Activated naive CD8-positive, alpha-beta T cell treated with anti-CD3 and anti-CD28 coated beads, Interleukin-2, amount 50 U/mL, for 24 hours (primary cell): Measurements from ENCODE around the gene NSD2.

Experiments used
- ATAC-seq: fragments of 150-1000 bp; cut with Tn5 transposase; one replicate; pipeline ENCODE4 v1.10.0; 2021
- DNase-seq: peaks from one replicate; pipeline ENCODE4 v3.0.0; 2021
- H3K27ac Mint-ChIP-seq: one replicate; pipeline ENCODE4 v1.8.0; 2021; ENCODE audit warnings: mild to moderate bottlenecking, mixed read lengths
- H3K27me3 Mint-ChIP-seq: one replicate; pipeline ENCODE4 v1.8.0; 2021; ENCODE audit warnings: mixed read lengths
- H3K36me3 Mint-ChIP-seq: one replicate; pipeline ENCODE4 v1.8.0; 2021; ENCODE audit warnings: low read depth, mixed read lengths
- H3K4me1 Mint-ChIP-seq: one replicate; pipeline ENCODE4 v1.8.0; 2021; ENCODE audit warnings: mixed read lengths
- H3K4me3 Mint-ChIP-seq: one replicate; pipeline ENCODE4 v1.8.0; 2021; ENCODE audit warnings: mild to moderate bottlenecking, moderate library complexity, mixed read lengths
- H3K9me3 Mint-ChIP-seq: one replicate; pipeline ENCODE4 v1.8.0; 2021; ENCODE audit warnings: mixed read lengths

The NSD2 gene

GRCh38 chr4:1852904-1853623 is 18.1 kb upstream of the NSD2 start:
- Mint-ChIP-seq H3K4me3 (peak overlapping the region; percentile 21), H3K27me3 (no peaks in the 10 kb centered on the region), H3K36me3 (peaks cover 15% of the 10 kb centered on the region), H3K27ac (no peak overlapping the region), H3K4me1 (peaks cover 44% of the 10 kb centered on the region), H3K9me3 (no peaks in the 10 kb centered on the region)
- no peak for ATAC-seq
- DNase-seq, result no peak

- peaks cover 44% of the 10 kb centered on the region for H3K4me1 Mint-ChIP-seq
- H3K4me3 Mint-ChIP-seq, result peak overlapping the region; percentile 85
- ATAC-seq (no peak), DNase-seq (no peak)
- peak overlapping the region; percentile 54 for H3K27ac Mint-ChIP-seq
- H3K36me3 Mint-ChIP-seq, result peaks cover 13% of the 10 kb centered on the region
- no peaks in the 10 kb centered on the region for H3K9me3 Mint-ChIP-seq
- H3K27me3 Mint-ChIP-seq, result no peaks in the 10 kb centered on the region
Observed at GRCh38 chr4:1854752-1855151, 16.4 kb upstream of the NSD2 start.

- Mint-ChIP-seq H3K27me3 (no peaks in the 10 kb centered on the region), H3K4me1 (peaks cover 41% of the 10 kb centered on the region), H3K9me3 (no peaks in the 10 kb centered on the region), H3K4me3 (peak overlapping the region; percentile 85), H3K36me3 (peaks cover 13% of the 10 kb centered on the region), H3K27ac (peak overlapping the region; percentile 54)
- peak; percentile 12 for ATAC-seq
- DNase-seq, result peak; percentile 27
Observed at GRCh38 chr4:1855333-1856070, 15.7 kb upstream of the NSD2 start.

- Mint-ChIP-seq H3K36me3 (peaks cover 9% of the 10 kb centered on the region), H3K4me1 (peaks cover 37% of the 10 kb centered on the region), H3K9me3 (no peaks in the 10 kb centered on the region), H3K27me3 (no peaks in the 10 kb centered on the region), H3K27ac (peak within 1 kb of the TSS; percentile 65), H3K4me3 (peak within 1 kb of the TSS; percentile 85)
- DNase-seq (peak; percentile 93), ATAC-seq (peak; percentile 96)
Observed at GRCh38 chr4:1856071-1856942, 14.9 kb upstream of the NSD2 start, which contains the start of gene LETM1. LETM1 (minus strand) TSS chr4:1856156; CDS start chr4:1855950, 206 bp downstream.

- no peaks in the 10 kb centered on the region for H3K9me3 Mint-ChIP-seq
- no peak for ATAC-seq
- H3K36me3 Mint-ChIP-seq, result peaks cover 6% of the 10 kb centered on the region
- peak overlapping the region; percentile 60 for H3K27ac Mint-ChIP-seq
- no peaks in the 10 kb centered on the region for H3K27me3 Mint-ChIP-seq
- H3K4me1 Mint-ChIP-seq, result peaks cover 39% of the 10 kb centered on the region
- no peak for DNase-seq
- H3K4me3 Mint-ChIP-seq, result peak overlapping the region; percentile 83
Observed at GRCh38 chr4:1856943-1857699, 14.1 kb upstream of the NSD2 start.

GRCh38 chr4:1857931-1858330 is 13.3 kb upstream of the NSD2 start:
- Mint-ChIP-seq H3K27me3 (no peaks in the 10 kb centered on the region), H3K9me3 (no peaks in the 10 kb centered on the region), H3K36me3 (peaks cover 6% of the 10 kb centered on the region), H3K4me3 (peak overlapping the region; percentile 83), H3K4me1 (peaks cover 36% of the 10 kb centered on the region), H3K27ac (no peak overlapping the region)
- ATAC-seq (no peak), DNase-seq (no peak)

GRCh38 chr4:1859389-1859753 is 11.8 kb upstream of the NSD2 start:
- Mint-ChIP-seq H3K27me3 (no peaks in the 10 kb centered on the region), H3K4me3 (no peak overlapping the region), H3K27ac (no peak overlapping the region), H3K36me3 (no peaks in the 10 kb centered on the region), H3K9me3 (no peaks in the 10 kb centered on the region), H3K4me1 (peaks cover 33% of the 10 kb centered on the region)
- ATAC-seq, result no peak
- no peak for DNase-seq

GRCh38 chr4:1862055-1862911 is 8.9 kb upstream of the NSD2 start:
- DNase-seq, result peak; percentile 46
- Mint-ChIP-seq H3K27ac (peak overlapping the region; percentile 67), H3K4me1 (peaks cover 25% of the 10 kb centered on the region), H3K36me3 (no peaks in the 10 kb centered on the region), H3K4me3 (peak overlapping the region; percentile 63), H3K27me3 (no peaks in the 10 kb centered on the region), H3K9me3 (no peaks in the 10 kb centered on the region)
- peak; percentile 44 for ATAC-seq

- Mint-ChIP-seq H3K27ac (peak overlapping the region; percentile 67), H3K36me3 (no peaks in the 10 kb centered on the region)
Observed at GRCh38 chr4:1862961-1863296, 8.3 kb upstream of the NSD2 start.

GRCh38 chr4:1863297-1864033 is 7.7 kb upstream of the NSD2 start:
- Mint-ChIP-seq H3K27ac (peak overlapping the region; percentile 67), H3K4me3 (peak overlapping the region; percentile 57)

More at GRCh38 chr4:1862961-1863296, 8.3 kb upstream of the NSD2 start:
- Mint-ChIP-seq H3K4me1 (peaks cover 21% of the 10 kb centered on the region), H3K4me3 (peak overlapping the region; percentile 57), H3K27me3 (no peaks in the 10 kb centered on the region), H3K9me3 (no peaks in the 10 kb centered on the region)
- ATAC-seq, result no peak
- no peak for DNase-seq

GRCh38 chr4:1864076-1865008 is 6.9 kb upstream of the NSD2 start:
- H3K36me3 Mint-ChIP-seq, result no peaks in the 10 kb centered on the region
- no peaks in the 10 kb centered on the region for H3K27me3 Mint-ChIP-seq
- DNase-seq (no peak), ATAC-seq (no peak)
- H3K4me3 Mint-ChIP-seq, result no peak overlapping the region
- H3K4me1 Mint-ChIP-seq, result peaks cover 21% of the 10 kb centered on the region
- no peak overlapping the region for H3K27ac Mint-ChIP-seq
- H3K9me3 Mint-ChIP-seq, result no peaks in the 10 kb centered on the region

More at GRCh38 chr4:1863297-1864033, 7.7 kb upstream of the NSD2 start:
- DNase-seq (no peak), ATAC-seq (no peak)
- Mint-ChIP-seq H3K36me3 (no peaks in the 10 kb centered on the region), H3K9me3 (no peaks in the 10 kb centered on the region), H3K27me3 (no peaks in the 10 kb centered on the region), H3K4me1 (peaks cover 21% of the 10 kb centered on the region)

GRCh38 chr4:1866189-1866661 is 5.0 kb upstream of the NSD2 start:
- DNase-seq (no peak), ATAC-seq (no peak)
- no peaks in the 10 kb centered on the region for H3K9me3 Mint-ChIP-seq
- peaks cover 29% of the 10 kb centered on the region for H3K4me1 Mint-ChIP-seq
- H3K27me3 Mint-ChIP-seq, result no peaks in the 10 kb centered on the region
- no peak overlapping the region for H3K4me3 Mint-ChIP-seq
- no peaks in the 10 kb centered on the region for H3K36me3 Mint-ChIP-seq
- no peak overlapping the region for H3K27ac Mint-ChIP-seq
